ENCODE measurements around the gene CYRIA.

- no peak for TF ChIP-seq CTCF (IDR thresholded peaks at IDR 0.05)
- TF ChIP-seq POLR2A (IDR thresholded peaks at IDR 0.05): no peak
- TF ChIP-seq EP300 (IDR thresholded peaks at IDR 0.05): no peak
- no peak for TF ChIP-seq POLR2AphosphoS5 (IDR thresholded peaks at IDR 0.05)
These were observed 21.3 kb downstream of the CYRIA start for GRCh38 chr2:16644221-16644925.

Data from stomach (tissue), 4 donors.